ENCODE measurements around the gene KDSR. TPM values are rescaled to one million over a fixed set of nuclear protein-coding genes. Genes with fewer than 3 reads are reported as not detected.

The KDSR gene
- total and polyA plus RNA-seq, 4 donors = 22.3 to 62.1 (median 42.5) TPM

- DNase-seq (peak; percentile 90 to 94 (median 94)), ATAC-seq (ENCODE audit: insufficient read depth, low FRiP score) (peak; percentile 72)
- Histone ChIP-seq H3K9ac (ENCODE audit: insufficient read depth in 1 of 2, low read length in 2 of 2) (peak overlapping the region; percentile 60 to 93), H3K9me3 (ENCODE audit: control insufficient read depth in 4 of 4, insufficient read depth in 3 of 4, low read length in 3 of 4) (no peaks in the 10 kb centered on the region), H3K4me3 (peak overlapping the region; percentile 27), H3K4me1 (ENCODE audit: control insufficient read depth in 5 of 5, insufficient read depth in 5 of 5, low read length in 5 of 5) (peaks cover 0 to 34% (median 5%) of the 10 kb centered on the region in 5 donors), H3K27me3 (ENCODE audit: control insufficient read depth in 3 of 3, insufficient read depth in 3 of 3, low read length in 2 of 3) (no peaks in the 10 kb centered on the region), H3K27ac (ENCODE audit: low read depth in 1 of 2, low read length in 1 of 2) (peak overlapping the region; percentile 41 to 75), H3K36me3 (ENCODE audit: control insufficient read depth in 4 of 4, insufficient read depth in 4 of 4, low read length in 4 of 4) (no peaks in the 10 kb centered on the region)
- 1 to 2% methylated on average over 44 to 92 of the region's 92 CpGs for WGBS, 2 donors
- TF ChIP-seq CTCF (IDR thresholded peaks at IDR 0.05; ENCODE audit: control extremely low read depth, extremely low read depth) = no peak
These were observed 46.7 kb downstream of the KDSR start for GRCh38 chr18:63320123-63320974.

GRCh38 chr18:63319383-63320122 is 47.5 kb downstream of the KDSR start, which contains the start of gene BCL2:
Gene BCL2, minus strand, starts transcription at chr18:63319769.
- peak; percentile 67 to 81 (median 77) for DNase-seq
- 0 to 1% methylated on average over 56 to 77 of the region's 78 CpGs for WGBS, 2 donors
- H3K27me3 ChIP-seq (ENCODE audit: control insufficient read depth in 3 of 3, insufficient read depth in 3 of 3, low read length in 2 of 3) = no peaks in the 10 kb centered on the region

GRCh38 chr18:63318889-63319382 is 48.1 kb downstream of the KDSR start:
- Histone ChIP-seq H3K9ac (ENCODE audit: insufficient read depth in 1 of 2, low read length in 2 of 2) (peak overlapping the region; percentile 54 to 65), H3K4me1 (ENCODE audit: control insufficient read depth in 5 of 5, insufficient read depth in 5 of 5, low read length in 5 of 5) (peaks cover 0 to 41% (median 5%) of the 10 kb centered on the region in 5 donors), H3K4me3 (peak overlapping the region; percentile 54), H3K27me3 (ENCODE audit: control insufficient read depth in 3 of 3, insufficient read depth in 3 of 3, low read length in 2 of 3) (no peaks in the 10 kb centered on the region), H3K9me3 (ENCODE audit: control insufficient read depth in 4 of 4, insufficient read depth in 3 of 4, low read length in 3 of 4) (no peaks in the 10 kb centered on the region), H3K36me3 (ENCODE audit: control insufficient read depth in 4 of 4, insufficient read depth in 4 of 4, low read length in 4 of 4) (no peaks in the 10 kb centered on the region), H3K27ac (ENCODE audit: low read depth in 1 of 2, low read length in 1 of 2) (no peak overlapping the region)
- DNase-seq = peak in 1 of 3 donors; percentile 71
- TF ChIP-seq CTCF (IDR thresholded peaks at IDR 0.05; ENCODE audit: control extremely low read depth, extremely low read depth) = no peak
- 0 to 1% methylated on average over 8 of the region's 8 CpGs for WGBS, 2 donors
- no peak for ATAC-seq (ENCODE audit: insufficient read depth, low FRiP score)

More at GRCh38 chr18:63319383-63320122, 47.5 kb downstream of the KDSR start, which contains the start of gene BCL2:
- H3K9ac ChIP-seq (ENCODE audit: insufficient read depth in 1 of 2, low read length in 2 of 2) = peak within 1 kb of the TSS; percentile 65 to 93
- peak within 1 kb of the TSS; percentile 41 to 75 for H3K27ac ChIP-seq (ENCODE audit: low read depth in 1 of 2, low read length in 1 of 2)
- peak; percentile 7 for ATAC-seq (ENCODE audit: insufficient read depth, low FRiP score)
- H3K36me3 ChIP-seq (ENCODE audit: control insufficient read depth in 4 of 4, insufficient read depth in 4 of 4, low read length in 4 of 4) = no peaks in the 10 kb centered on the region
- peaks cover 0 to 37% (median 5%) of the 10 kb centered on the region in 5 donors for H3K4me1 ChIP-seq (ENCODE audit: control insufficient read depth in 5 of 5, insufficient read depth in 5 of 5, low read length in 5 of 5)
- H3K9me3 ChIP-seq (ENCODE audit: control insufficient read depth in 4 of 4, insufficient read depth in 3 of 4, low read length in 3 of 4) = no peaks in the 10 kb centered on the region
- peak within 1 kb of the TSS; percentile 54 for H3K4me3 ChIP-seq
- TF ChIP-seq CTCF (IDR thresholded peaks at IDR 0.05; ENCODE audit: control extremely low read depth, extremely low read depth) = no peak

Measured in lung (tissue), 12 donors.